ENCODE results near the gene PPM1H.

GRCh38 chr12:62716866-62717525 lies 218.0 kb downstream of the PPM1H start:
- no peak for TF ChIP-seq EP300 (IDR thresholded peaks at IDR 0.05)
- TF ChIP-seq CTCF (IDR thresholded peaks at IDR 0.05), result no peak
